ENCODE data around the gene PTPRN2.
"Not testable (repeated sequence)": the region's sequence is repeated elsewhere in the genome, so short reads cannot be mapped to it uniquely, and the experiment has no call there.

PTPRN2 gene

GRCh38 chr7:158057446-158057845 is 530.2 kb downstream of the PTPRN2 start:
- Histone ChIP-seq H3K4me1 (ENCODE audit: insufficient read depth, low read length) (no peaks in the 10 kb centered on the region), H3K9ac (ENCODE audit: low read depth, low read length) (no peak overlapping the region), H3K9me3 (ENCODE audit: control insufficient read depth, insufficient read depth, low read length) (no peaks in the 10 kb centered on the region), H3K36me3 (ENCODE audit: insufficient read depth, low read length) (no peaks in the 10 kb centered on the region)

DNA sequence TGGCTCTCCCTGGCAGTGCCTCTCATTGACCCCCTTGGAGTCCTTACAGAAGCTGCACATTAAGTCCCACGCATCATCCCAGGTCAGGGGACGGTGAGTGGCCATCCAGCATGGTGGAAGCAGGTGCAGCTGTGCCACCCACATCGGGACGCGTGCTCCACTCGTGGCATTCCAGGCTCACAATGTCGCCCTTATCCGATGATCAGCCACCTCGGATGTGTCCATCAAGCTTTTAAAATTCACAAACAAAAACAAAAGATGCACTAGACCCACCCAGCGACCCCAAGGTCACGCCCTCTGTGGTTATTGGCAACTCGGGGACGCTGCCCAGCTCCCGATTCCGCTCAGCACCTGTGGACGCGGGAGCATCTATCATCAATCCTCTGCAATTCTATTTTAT is 530.9 kb downstream of the PTPRN2 start:
- no peaks in the 10 kb centered on the region for H3K9me3 ChIP-seq (ENCODE audit: control insufficient read depth, insufficient read depth, low read length)
- no peaks in the 10 kb centered on the region for H3K36me3 ChIP-seq (ENCODE audit: insufficient read depth, low read length)
- no peak overlapping the region for H3K9ac ChIP-seq (ENCODE audit: low read depth, low read length)
- no peaks in the 10 kb centered on the region for H3K4me1 ChIP-seq (ENCODE audit: insufficient read depth, low read length)

- no peaks in the 10 kb centered on the region for H3K4me1 ChIP-seq (ENCODE audit: insufficient read depth, low read length)
- H3K9ac ChIP-seq (ENCODE audit: low read depth, low read length) = no peak overlapping the region
- H3K9me3 ChIP-seq (ENCODE audit: control insufficient read depth, insufficient read depth, low read length) = no peaks in the 10 kb centered on the region
- H3K36me3 ChIP-seq (ENCODE audit: insufficient read depth, low read length) = no peaks in the 10 kb centered on the region
These were observed 531.7 kb downstream of the PTPRN2 start for GRCh38 chr7:158055726-158056510.

DNA sequence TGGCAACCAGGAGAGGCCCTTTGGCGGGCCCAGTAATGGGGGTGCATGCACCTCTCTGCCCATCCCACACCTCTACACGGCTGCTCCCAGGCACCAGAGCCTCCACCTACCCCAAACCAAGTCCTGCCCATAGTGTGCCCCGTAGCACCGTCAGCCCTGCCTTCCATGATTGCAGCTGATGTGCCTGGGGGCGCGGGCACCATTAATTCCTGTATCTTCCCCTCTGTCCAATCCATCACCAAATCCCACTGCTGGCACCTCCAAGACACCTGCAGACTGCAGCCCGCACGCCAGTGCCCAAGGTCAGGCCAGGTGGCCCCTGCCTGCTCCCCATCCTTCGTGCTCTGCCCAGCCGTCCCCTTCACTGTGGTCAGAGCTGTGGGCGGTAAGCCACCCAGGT is 533.0 kb downstream of the PTPRN2 start:
- Histone ChIP-seq H3K4me1 (ENCODE audit: insufficient read depth, low read length) (no peaks in the 10 kb centered on the region), H3K9ac (ENCODE audit: low read depth, low read length) (no peak overlapping the region), H3K36me3 (ENCODE audit: insufficient read depth, low read length) (no peaks in the 10 kb centered on the region), H3K9me3 (ENCODE audit: control insufficient read depth, insufficient read depth, low read length) (no peaks in the 10 kb centered on the region)

GRCh38 chr7:158054081-158054480 is 533.5 kb downstream of the PTPRN2 start:
- H3K36me3 ChIP-seq (ENCODE audit: insufficient read depth, low read length) = no peaks in the 10 kb centered on the region
- no peaks in the 10 kb centered on the region for H3K4me1 ChIP-seq (ENCODE audit: insufficient read depth, low read length)
- H3K9me3 ChIP-seq (ENCODE audit: control insufficient read depth, insufficient read depth, low read length) = no peaks in the 10 kb centered on the region
- H3K9ac ChIP-seq (ENCODE audit: low read depth, low read length) = no peak overlapping the region

DNA sequence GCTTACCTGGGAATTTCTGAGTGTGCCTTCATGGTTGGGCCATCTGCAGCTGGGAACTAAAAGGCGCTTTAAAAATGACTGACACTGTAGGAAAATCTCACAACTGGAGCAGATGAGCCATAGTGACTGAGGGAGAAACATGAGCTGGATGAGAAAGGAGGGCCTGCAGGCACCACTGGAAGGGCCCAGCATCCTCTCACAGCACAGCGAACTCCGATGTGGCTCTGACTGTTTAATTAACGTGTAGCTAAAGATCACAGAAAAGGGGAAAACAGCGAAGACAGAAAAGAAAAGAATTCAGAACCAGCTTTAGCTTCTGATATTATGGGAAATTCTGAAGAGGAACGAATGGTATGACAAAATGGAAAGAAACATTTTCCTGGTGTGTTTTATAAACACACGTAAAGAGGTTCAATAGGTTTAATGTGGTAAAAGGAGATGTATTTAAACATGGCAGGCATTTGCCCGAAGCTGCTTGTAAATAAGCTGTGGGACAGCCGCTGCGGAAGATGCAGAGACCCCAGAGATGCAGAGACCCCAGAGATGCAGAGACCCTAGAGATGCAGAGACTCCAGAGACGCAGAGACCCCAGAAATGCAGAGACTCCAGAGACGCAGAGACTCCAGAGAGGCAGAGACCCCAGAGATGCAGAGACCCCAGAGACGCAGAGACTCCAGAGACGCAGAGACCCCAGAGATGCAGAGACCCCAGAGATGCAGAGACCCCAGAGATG is 534.3 kb downstream of the PTPRN2 start:
- Histone ChIP-seq H3K36me3 (ENCODE audit: insufficient read depth, low read length) (no peaks in the 10 kb centered on the region), H3K4me1 (ENCODE audit: insufficient read depth, low read length) (no peaks in the 10 kb centered on the region), H3K9ac (ENCODE audit: low read depth, low read length) (no peak overlapping the region), H3K9me3 (ENCODE audit: control insufficient read depth, insufficient read depth, low read length) (no peaks in the 10 kb centered on the region)

DNA sequence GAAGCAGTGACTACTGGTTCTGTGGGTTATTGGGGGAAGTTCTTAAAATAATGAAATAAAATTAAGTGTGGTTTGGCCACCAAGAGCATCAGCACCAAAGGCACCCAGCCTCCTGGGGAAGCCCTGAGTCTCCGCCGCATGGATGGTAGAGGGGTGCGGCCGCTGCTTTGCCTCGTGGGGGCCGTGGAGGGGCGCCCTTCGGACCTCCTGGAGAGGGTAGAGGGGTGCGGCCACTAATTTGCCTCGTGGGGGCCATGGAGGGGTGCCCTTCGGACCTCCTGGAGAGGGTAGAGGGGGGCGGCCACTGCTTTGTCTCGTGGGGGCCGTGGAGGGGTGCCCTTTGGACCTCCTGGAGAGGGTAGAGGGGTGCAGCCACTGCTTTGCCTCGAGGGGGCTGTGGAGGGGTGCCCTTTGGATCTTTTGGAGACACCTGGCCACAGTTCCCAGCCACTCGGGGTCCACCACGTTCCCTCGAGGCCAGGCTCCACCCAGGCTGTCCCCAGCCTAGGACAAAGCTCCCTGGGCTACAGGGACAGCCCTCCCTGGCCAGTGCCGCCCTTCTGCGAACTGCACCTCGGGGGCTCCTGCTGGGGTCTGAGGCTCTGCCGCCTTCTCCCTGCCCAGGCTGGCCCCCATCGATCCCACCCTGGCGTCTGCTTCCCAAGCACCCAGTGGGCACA is 535.1 kb downstream of the PTPRN2 start:
- H3K4me1 ChIP-seq (ENCODE audit: insufficient read depth, low read length) = no peaks in the 10 kb centered on the region

DNA sequence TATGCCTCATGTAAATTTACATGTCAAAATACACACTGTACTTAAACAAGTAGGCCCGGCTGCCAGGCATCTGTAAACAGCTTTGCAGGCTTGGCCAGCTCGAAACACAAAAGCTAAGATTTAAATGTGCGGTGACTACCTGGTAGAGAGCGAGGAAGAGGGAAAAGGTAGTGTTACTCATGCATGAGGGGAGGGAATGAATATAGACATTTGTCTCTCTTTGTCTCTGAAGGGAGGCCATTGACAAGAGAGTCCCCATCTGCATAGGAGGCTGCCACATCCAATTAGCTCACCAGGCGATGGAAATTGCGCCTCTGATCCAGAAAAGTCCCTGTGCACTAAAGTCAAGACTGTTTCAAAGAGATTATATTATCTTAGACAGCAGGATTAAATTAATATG is 535.8 kb downstream of the PTPRN2 start:
- Histone ChIP-seq H3K9me3 (ENCODE audit: control insufficient read depth, insufficient read depth, low read length) (no peaks in the 10 kb centered on the region), H3K9ac (ENCODE audit: low read depth, low read length) (no peak overlapping the region), H3K36me3 (ENCODE audit: insufficient read depth, low read length) (no peaks in the 10 kb centered on the region), H3K4me1 (ENCODE audit: insufficient read depth, low read length) (no peaks in the 10 kb centered on the region)

More for the DNA sequence above, 535.1 kb downstream of the PTPRN2 start:
- Histone ChIP-seq H3K9me3 (ENCODE audit: control insufficient read depth, insufficient read depth, low read length) (no peaks in the 10 kb centered on the region), H3K9ac (ENCODE audit: low read depth, low read length) (no peak overlapping the region), H3K36me3 (ENCODE audit: insufficient read depth, low read length) (no peaks in the 10 kb centered on the region)

DNA sequence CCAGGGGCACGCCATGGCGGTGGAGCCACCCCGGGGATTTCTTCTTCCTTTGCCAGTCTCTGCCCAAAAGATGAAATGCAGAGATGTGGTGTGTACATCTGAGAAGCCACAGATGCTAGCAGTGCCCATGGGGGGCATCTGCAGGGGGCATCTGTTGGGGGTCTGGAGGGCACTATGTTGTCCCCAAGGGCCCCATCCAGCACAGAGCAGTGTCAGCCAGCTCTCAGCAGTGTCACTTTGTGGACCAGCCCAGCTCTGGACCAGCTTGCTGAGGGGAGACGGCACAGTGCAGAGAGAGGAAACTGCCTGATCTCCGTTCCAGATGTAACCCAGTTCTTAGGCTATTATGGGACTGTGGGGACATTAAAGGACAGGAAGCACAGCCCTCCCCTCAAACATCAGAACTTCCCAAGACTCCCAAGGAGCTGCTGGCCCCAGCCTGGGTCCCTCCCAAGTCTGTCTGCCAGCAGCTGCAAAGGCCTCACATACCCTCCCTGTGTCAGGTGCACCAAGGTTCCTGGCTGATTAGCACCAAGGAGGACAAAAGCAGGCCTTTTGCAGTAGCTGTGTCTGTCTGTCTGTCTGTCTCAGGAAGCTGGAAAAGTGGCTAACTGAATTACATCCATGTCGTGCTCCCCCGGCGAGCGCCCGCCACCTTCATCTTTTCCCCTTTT is 536.5 kb downstream of the PTPRN2 start:
- no peaks in the 10 kb centered on the region for H3K9me3 ChIP-seq (ENCODE audit: control insufficient read depth, insufficient read depth, low read length)
- H3K36me3 ChIP-seq (ENCODE audit: insufficient read depth, low read length) = no peaks in the 10 kb centered on the region
- H3K9ac ChIP-seq (ENCODE audit: low read depth, low read length) = no peak overlapping the region

DNA sequence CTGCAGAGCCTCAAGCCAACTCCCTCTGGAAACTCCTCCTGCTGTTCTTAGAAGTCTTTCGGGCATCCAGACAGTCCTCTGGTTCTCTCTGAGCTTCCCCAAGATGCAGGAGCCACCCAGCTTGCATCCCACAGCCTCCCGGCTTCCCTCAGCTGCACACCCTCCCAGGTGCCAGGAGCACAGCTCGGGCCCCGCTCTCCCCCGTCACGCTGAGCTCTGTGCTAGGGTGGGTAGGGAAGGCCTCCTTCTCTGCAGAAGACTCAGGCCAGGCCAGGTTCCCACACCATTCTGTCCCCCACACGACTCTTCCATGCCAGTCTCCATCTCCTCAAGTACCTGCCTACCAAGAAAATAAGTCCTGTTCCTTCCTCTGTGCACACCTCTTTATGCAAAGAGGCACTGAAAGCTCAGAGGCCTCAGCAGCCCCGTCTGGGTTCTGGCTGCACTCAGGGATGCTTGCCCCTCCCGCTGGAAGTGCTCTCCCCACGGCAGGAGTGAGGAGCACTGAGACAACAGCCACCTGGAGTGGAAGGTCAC is 537.1 kb downstream of the PTPRN2 start:
- no peaks in the 10 kb centered on the region for H3K36me3 ChIP-seq (ENCODE audit: insufficient read depth, low read length)
- no peak overlapping the region for H3K9ac ChIP-seq (ENCODE audit: low read depth, low read length)
- H3K4me1 ChIP-seq (ENCODE audit: insufficient read depth, low read length) = no peaks in the 10 kb centered on the region
- H3K9me3 ChIP-seq (ENCODE audit: control insufficient read depth, insufficient read depth, low read length) = no peaks in the 10 kb centered on the region

More for the DNA sequence above, 536.5 kb downstream of the PTPRN2 start:
- no peaks in the 10 kb centered on the region for H3K4me1 ChIP-seq (ENCODE audit: insufficient read depth, low read length)

- no peaks in the 10 kb centered on the region for H3K4me1 ChIP-seq (ENCODE audit: insufficient read depth, low read length)
- H3K9me3 ChIP-seq (ENCODE audit: control insufficient read depth, insufficient read depth, low read length) = no peaks in the 10 kb centered on the region
- H3K36me3 ChIP-seq (ENCODE audit: insufficient read depth, low read length) = no peaks in the 10 kb centered on the region
- no peak overlapping the region for H3K9ac ChIP-seq (ENCODE audit: low read depth, low read length)
These were observed 538.4 kb downstream of the PTPRN2 start for GRCh38 chr7:158049271-158049670.

GRCh38 chr7:158048569-158048968 is 539.1 kb downstream of the PTPRN2 start:
- H3K9me3 ChIP-seq (ENCODE audit: control insufficient read depth, insufficient read depth, low read length) = no peaks in the 10 kb centered on the region
- H3K36me3 ChIP-seq (ENCODE audit: insufficient read depth, low read length) = no peaks in the 10 kb centered on the region
- H3K4me1 ChIP-seq (ENCODE audit: insufficient read depth, low read length) = no peaks in the 10 kb centered on the region
- no peak overlapping the region for H3K9ac ChIP-seq (ENCODE audit: low read depth, low read length)

DNA sequence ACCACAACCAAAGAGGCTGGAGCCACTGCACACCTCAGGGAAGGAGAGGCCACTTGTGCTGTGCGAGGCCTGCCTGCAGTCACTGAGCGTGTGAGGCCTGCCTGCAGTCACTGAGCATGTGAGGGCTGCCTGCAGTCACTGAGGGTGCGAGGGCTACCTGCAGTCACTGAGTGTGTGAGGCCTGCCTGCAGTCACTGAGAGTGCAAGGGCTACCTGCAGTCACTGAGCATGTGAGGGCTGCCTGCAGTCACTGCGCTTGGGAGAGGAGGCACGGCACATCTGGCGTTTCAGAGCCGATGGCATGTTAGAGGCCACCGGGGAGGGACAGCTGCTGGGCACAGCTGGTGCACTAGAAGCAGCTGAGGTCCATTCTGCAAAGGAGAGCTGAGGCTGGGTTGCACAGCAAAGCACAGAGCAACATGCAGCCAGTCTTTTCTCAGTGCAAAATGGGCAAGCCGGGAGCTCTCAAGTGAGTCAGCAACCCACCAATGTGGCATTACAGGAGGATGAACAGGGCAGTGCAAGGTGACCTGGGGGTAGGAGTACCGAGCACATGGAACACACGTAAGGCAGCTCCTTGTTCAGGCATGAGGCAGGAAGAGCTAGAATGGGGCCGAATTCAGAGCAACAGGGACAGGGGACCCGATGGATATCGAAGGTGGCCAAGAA is 540.1 kb downstream of the PTPRN2 start:
- no peak overlapping the region for H3K9ac ChIP-seq (ENCODE audit: low read depth, low read length)
- no peaks in the 10 kb centered on the region for H3K9me3 ChIP-seq (ENCODE audit: control insufficient read depth, insufficient read depth, low read length)
- no peaks in the 10 kb centered on the region for H3K36me3 ChIP-seq (ENCODE audit: insufficient read depth, low read length)
- H3K4me1 ChIP-seq (ENCODE audit: insufficient read depth, low read length) = no peaks in the 10 kb centered on the region

GRCh38 chr7:158046246-158046645 is 541.4 kb downstream of the PTPRN2 start:
- H3K36me3 ChIP-seq (ENCODE audit: insufficient read depth, low read length); H3K9me3 ChIP-seq (ENCODE audit: control insufficient read depth, insufficient read depth, low read length); H3K9ac ChIP-seq (ENCODE audit: low read depth, low read length); H3K4me1 ChIP-seq (ENCODE audit: insufficient read depth, low read length): not testable (repeated sequence)

All from ES-I3 (cell line).